HL-60 (cell line): ENCODE results near the gene SCD.

Source experiments
- CTCF ChIP-seq: IDR thresholded peaks from one replicate; pipeline ENCODE4 v1.5.1; 2011; ENCODE audit warnings: low read length, control low read depth, inconsistent platforms; ENCODE audit not compliant: insufficient read depth
- POLR2AphosphoS5 ChIP-seq: IDR thresholded peaks from 2 replicates; pipeline ENCODE4 v1.6.1; 2012; ENCODE audit warnings: low read depth
- SPI1 ChIP-seq: IDR thresholded peaks from 2 replicates; pipeline ENCODE4 v1.6.1; 2012; ENCODE audit warnings: low read depth, mild to moderate bottlenecking, borderline replicate concordance

GRCh38 chr10:100377830-100378229, 30.8 kb downstream of the SCD start:
- no peak for TF ChIP-seq CTCF
- no peak for TF ChIP-seq SPI1
- TF ChIP-seq POLR2AphosphoS5: no peak
